GM21825 (cell line): Measurements from ENCODE around the gene MLYCD.

Source experiments
- ATAC-seq: cut with Tn5 transposase; IDR thresholded peaks from one replicate; pipeline ENCODE4 v1.9.1; 2021; ENCODE audit warnings: mild to moderate bottlenecking, moderate library complexity; ENCODE audit not compliant: unreplicated experiment

The MLYCD gene

GRCh38 chr16:83968891-83969649 is 70.2 kb downstream of the MLYCD start:
- no peak for ATAC-seq

- no peak for ATAC-seq
Observed at GRCh38 chr16:83969771-83970429, 71.0 kb downstream of the MLYCD start.

GRCh38 chr16:83970430-83970815 is 71.5 kb downstream of the MLYCD start:
- no peak for ATAC-seq

- no peak for ATAC-seq
Observed at GRCh38 chr16:83971165-83972130, 72.5 kb downstream of the MLYCD start.

DNA sequence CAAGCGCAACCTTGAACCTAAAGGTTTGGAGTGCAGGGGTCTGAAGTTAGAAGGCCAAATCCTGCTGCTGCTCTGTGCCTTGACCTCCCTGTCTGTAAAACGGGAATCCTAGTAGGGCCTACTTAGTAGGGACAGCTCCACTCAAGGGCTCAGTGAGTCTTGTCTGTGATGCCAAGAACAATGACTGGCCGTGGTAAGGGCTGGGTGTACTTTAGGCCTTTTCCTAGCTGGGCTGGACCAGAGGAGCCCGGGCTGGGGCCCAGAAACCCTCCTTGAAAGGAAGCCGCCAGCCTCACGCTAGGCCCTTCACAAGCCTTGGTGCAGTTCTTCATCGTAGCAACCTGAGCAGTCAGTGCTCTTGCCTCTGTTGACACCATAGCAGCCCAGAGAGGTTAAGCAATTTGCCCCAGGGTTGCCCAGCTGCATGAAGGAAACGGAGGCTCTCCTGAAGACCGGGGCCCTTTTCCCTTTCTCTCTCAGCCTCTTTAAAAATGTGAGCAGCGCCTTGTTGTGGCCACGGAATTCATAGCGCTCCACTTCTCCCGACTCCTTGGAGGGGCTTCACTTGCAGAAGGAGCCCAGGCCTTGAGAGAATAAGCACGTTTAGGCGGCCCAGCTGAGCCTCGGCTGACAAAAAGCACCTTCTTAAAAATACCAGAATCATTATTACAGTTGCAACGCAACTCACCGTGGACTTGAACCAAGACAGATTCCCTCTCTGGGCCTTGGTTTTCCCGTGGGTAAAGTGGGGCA is 73.5 kb downstream of the MLYCD start:
- ATAC-seq, result no peak

- ATAC-seq, result no peak
Observed at GRCh38 chr16:83973077-83973476, 74.2 kb downstream of the MLYCD start.

DNA sequence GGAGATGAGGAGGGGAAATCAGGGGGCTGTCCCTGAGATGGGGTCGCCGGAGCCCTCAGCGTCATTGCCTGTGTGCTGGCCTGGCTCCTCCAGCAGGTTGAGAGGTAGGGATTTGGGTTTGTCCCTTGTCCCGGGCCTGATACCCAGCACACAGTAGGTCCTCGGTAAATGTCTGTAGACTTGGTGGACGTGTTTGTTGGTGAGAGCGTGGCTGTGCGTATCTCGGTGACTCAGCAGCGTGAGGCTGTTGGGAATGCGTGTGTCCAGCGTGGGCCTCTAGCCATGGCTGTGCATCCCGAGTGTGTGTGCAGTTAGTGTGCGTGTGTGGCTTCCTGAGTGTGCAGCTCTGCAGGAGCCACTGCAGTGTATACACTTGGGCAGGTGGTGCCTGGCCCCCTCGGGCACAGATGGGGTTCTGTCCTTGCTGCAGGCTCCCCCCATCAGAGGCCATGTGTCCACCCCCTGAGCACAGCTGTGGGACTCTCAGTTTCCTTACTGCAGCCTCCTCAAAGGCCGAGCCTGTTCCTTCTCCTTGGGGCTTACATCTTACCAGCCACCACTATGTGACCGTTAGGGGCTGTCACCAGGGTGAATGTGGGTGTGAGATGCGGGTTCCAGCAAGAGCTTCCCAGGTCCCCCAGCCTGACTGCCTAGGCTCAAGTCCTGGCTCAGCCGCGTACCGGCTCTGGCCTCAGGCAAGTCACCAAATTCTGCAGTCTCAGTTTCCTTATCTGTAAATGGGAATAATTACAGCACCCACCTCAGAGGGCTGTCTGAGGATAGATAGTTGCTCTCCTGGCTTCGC is 74.9 kb downstream of the MLYCD start:
- no peak for ATAC-seq

DNA sequence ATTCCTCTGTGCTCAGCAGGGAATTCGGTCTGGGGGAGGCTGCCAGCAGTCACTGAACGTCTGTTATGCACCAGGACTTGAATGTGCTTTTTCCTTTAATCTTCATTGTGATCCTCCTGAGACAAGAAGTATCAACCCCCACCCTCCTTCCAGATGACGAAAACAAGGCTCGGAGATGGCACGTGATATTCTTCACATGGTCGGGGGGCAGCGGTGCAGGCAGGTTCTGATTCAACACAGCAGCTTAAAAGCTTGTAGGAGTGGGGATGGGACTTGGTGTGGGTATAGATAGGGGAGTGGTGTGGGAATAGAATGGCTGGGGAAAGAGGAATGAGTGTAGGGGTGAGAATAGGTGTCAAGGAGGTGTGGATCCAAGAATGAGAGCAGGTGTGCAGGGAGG is 75.6 kb downstream of the MLYCD start:
- no peak for ATAC-seq

- no peak for ATAC-seq
Observed at GRCh38 chr16:83975590-83976260, 76.8 kb downstream of the MLYCD start.
